Trophoblast cell (in vitro differentiated cells and primary cell): ENCODE results near the gene RUVBL2.
A peak's percentile ranks its signal among the peaks of the same experiment; 100 is the strongest.

ENCODE experiments used
- DNase-seq, 2 donors: peaks; one replicate each; pipeline ENCODE4 v3.0.0-alpha.2; 2016
- H2AFZ ChIP-seq: 2 replicates; pipeline ENCODE4 v1.6.1; 2013; ENCODE audit warnings: low read length, moderate library complexity, mild to moderate bottlenecking; ENCODE audit not compliant: insufficient read depth, poor library complexity
- H2AK5ac ChIP-seq: 2 replicates; pipeline ENCODE4 v1.6.1; 2013; ENCODE audit warnings: mild to moderate bottlenecking, low read length
- H2BK120ac ChIP-seq: 2 replicates; pipeline ENCODE4 v1.6.1; 2013; ENCODE audit warnings: low read length, mild to moderate bottlenecking, moderate library complexity; ENCODE audit not compliant: insufficient read depth, poor library complexity
- H2BK12ac ChIP-seq: 2 replicates; pipeline ENCODE4 v1.6.1; 2013; ENCODE audit warnings: mild to moderate bottlenecking, low read length, moderate library complexity
- H2BK5ac ChIP-seq: 2 replicates; pipeline ENCODE4 v1.6.1; 2013; ENCODE audit warnings: low read length, low read depth, moderate library complexity, mild to moderate bottlenecking; ENCODE audit not compliant: poor library complexity
- H3K14ac ChIP-seq: 2 replicates; pipeline ENCODE4 v1.6.1; 2013; ENCODE audit warnings: mild to moderate bottlenecking, low read length
- H3K18ac ChIP-seq: 2 replicates; pipeline ENCODE4 v1.6.1; 2013; ENCODE audit warnings: mild to moderate bottlenecking, low read length
- H3K23ac ChIP-seq: 2 replicates; pipeline ENCODE4 v1.6.1; 2013; ENCODE audit warnings: low read length
- H3K27ac ChIP-seq: 2 replicates; pipeline ENCODE4 v1.5.1; 2013; ENCODE audit warnings: low read depth, mild to moderate bottlenecking, inconsistent platforms, low read length, moderate library complexity
- H3K27me3 ChIP-seq: 2 replicates; pipeline ENCODE4 v1.6.1; 2013; ENCODE audit warnings: inconsistent platforms, mild to moderate bottlenecking, low read length, moderate library complexity; ENCODE audit not compliant: insufficient read depth
- H3K36me3 ChIP-seq, 2 experiments: 1 replicate in 1 of 2; 2 replicates in 1 of 2; pipeline ENCODE4 v1.6.1; 2013; ENCODE audit warnings: low read length in 2 of 2, mild to moderate bottlenecking in 2 of 2, moderate library complexity in 1 of 2; ENCODE audit not compliant: insufficient read depth in 2 of 2, control insufficient read depth in 1 of 2
- H3K4ac ChIP-seq: 2 replicates; pipeline ENCODE4 v1.6.1; 2013; ENCODE audit warnings: low read depth, mild to moderate bottlenecking, low read length, moderate library complexity
- H3K4me1 ChIP-seq, 2 experiments: 1 replicate in 1 of 2; 2 replicates in 1 of 2; pipeline ENCODE4 v1.6.1; 2013; ENCODE audit warnings: low read length in 2 of 2, mild to moderate bottlenecking in 2 of 2, moderate library complexity in 1 of 2; ENCODE audit not compliant: insufficient read depth in 2 of 2, control insufficient read depth in 1 of 2
- H3K4me2 ChIP-seq: 2 replicates; pipeline ENCODE4 v1.6.1; 2013; ENCODE audit warnings: inconsistent platforms, mild to moderate bottlenecking, low read length, moderate library complexity
- H3K4me3 ChIP-seq: 2 replicates; pipeline ENCODE4 v1.5.1; 2013; ENCODE audit warnings: mild to moderate bottlenecking, low read depth, low read length, inconsistent platforms
- H3K79me1 ChIP-seq: one replicate; pipeline ENCODE4 v1.6.1; 2013; ENCODE audit warnings: low read length
- H3K79me2 ChIP-seq: 2 replicates; pipeline ENCODE4 v1.6.1; 2013; ENCODE audit warnings: low read length, mild to moderate bottlenecking; ENCODE audit not compliant: control insufficient read depth, insufficient read depth, poor library complexity
- H3K9ac ChIP-seq: 2 replicates; pipeline ENCODE4 v1.6.1; 2013; ENCODE audit warnings: mild to moderate bottlenecking, low read length
- H3K9me3 ChIP-seq: 2 replicates; pipeline ENCODE4 v1.6.1; 2013; ENCODE audit warnings: low read depth, mild to moderate bottlenecking, control low read depth, inconsistent platforms, low read length; ENCODE audit not compliant: insufficient read depth
- H4K12ac ChIP-seq: 2 replicates; pipeline ENCODE4 v1.6.1; 2013; ENCODE audit warnings: low read depth, mild to moderate bottlenecking, low read length, moderate library complexity
- H4K8ac ChIP-seq: 2 replicates; pipeline ENCODE4 v1.6.1; 2013; ENCODE audit warnings: low read depth, mild to moderate bottlenecking, low read length, moderate library complexity
- H4K91ac ChIP-seq: one replicate; pipeline ENCODE4 v1.6.1; 2013; ENCODE audit warnings: low read depth, mild to moderate bottlenecking, low read length, moderate library complexity
- WGBS: extraction: QIAGEN DNeasy Blood & Tissue Kit; methylation state at CpG from one replicate; pipeline ENCODE4 v1.1.7; 2013; ENCODE audit warnings: missing lambda C conversion rate; ENCODE audit not compliant: insufficient read length, insufficient coverage; ENCODE audit errors: extremely low coverage; 5-methylcytosine and 5-hydroxymethylcytosine counted together

Gene RUVBL2

GRCh38 chr19:48962849-48963165 is 30.9 kb upstream of the RUVBL2 start:
- no peak overlapping the region for H2AFZ ChIP-seq
- H3K9me3 ChIP-seq: no peaks in the 10 kb centered on the region

DNA sequence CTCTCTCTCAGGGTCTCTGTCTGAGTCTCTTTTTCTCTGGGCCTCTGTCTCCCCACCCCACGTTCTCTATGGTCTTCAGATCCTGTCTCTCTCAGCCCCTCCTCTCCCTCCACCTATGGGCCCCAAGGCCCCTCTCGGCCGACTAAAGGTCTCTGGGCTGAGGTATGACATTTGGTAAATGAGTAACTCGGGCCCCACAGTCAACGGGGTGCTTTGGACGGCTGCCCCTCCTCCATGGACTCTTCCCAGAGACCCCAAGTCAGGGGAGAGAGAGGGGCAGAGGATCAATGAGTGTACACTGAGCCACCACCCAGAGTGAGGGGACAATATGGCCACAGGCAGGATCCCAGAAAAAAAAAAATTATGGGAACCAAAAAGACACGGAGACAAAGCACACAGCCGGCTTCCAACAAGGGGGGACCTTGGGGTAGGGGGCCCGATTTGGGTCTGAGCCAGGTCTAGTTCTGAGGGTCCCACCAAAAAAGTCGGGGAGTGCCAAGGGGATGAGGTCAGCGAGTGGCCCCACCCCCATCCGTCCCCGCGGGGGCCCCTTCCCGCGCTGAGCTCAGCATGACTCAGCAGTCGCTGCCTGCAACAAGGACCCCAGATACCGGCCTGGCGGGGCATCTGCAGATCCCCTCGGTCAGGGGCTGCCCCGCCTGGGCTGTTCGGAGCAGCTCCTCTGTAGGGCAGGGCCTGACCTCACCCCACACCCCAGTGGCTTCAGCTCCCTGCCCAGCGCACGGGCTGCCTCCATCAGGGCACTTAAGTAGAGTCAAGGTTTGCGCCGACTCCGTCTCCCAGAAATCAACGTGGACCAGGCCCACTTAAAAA is 30.1 kb upstream of the RUVBL2 start:
- peaks cover 25 to 29% of the 10 kb centered on the region in 2 experiments for H3K4me1 ChIP-seq
- DNase-seq: no peak
- H3K23ac ChIP-seq: no peak overlapping the region
- peaks cover 16% of the 10 kb centered on the region for H3K79me2 ChIP-seq
- peak overlapping the region; percentile 96 for H3K18ac ChIP-seq
- H4K8ac ChIP-seq: peak overlapping the region; percentile 88
- peak overlapping the region; percentile 99 for H4K91ac ChIP-seq
- peak overlapping the region; percentile 71 for H2AFZ ChIP-seq
- H2BK12ac ChIP-seq: peak overlapping the region; percentile 91
- H2BK120ac ChIP-seq: peak overlapping the region; percentile 97
- peak overlapping the region; percentile 78 for H2BK5ac ChIP-seq
- peaks cover 31% of the 10 kb centered on the region for H3K79me1 ChIP-seq
- peak overlapping the region; percentile 93 for H2AK5ac ChIP-seq
- no peaks in the 10 kb centered on the region for H3K27me3 ChIP-seq
- no peak overlapping the region for H3K4me3 ChIP-seq
- H3K9ac ChIP-seq: peak overlapping the region; percentile 20
- peaks cover 16 to 24% of the 10 kb centered on the region in 2 experiments for H3K36me3 ChIP-seq
- H3K4ac ChIP-seq: peak overlapping the region; percentile 91
- H3K27ac ChIP-seq: peak overlapping the region; percentile 97
- peak overlapping the region; percentile 96 for H3K14ac ChIP-seq
- no CpG with 5 or more reads among the region's 28 CpGs for WGBS
- peak overlapping the region; percentile 48 for H3K4me2 ChIP-seq
- no peaks in the 10 kb centered on the region for H3K9me3 ChIP-seq
- peak overlapping the region; percentile 84 for H4K12ac ChIP-seq

More at GRCh38 chr19:48962849-48963165, 30.9 kb upstream of the RUVBL2 start:
- H3K4me2 ChIP-seq: no peak overlapping the region
- H3K23ac ChIP-seq: no peak overlapping the region
- H3K4ac ChIP-seq: peak overlapping the region; percentile 30
- H3K14ac ChIP-seq: peak overlapping the region; percentile 29
- peaks cover 25 to 29% of the 10 kb centered on the region in 2 experiments for H3K4me1 ChIP-seq
- no peak for DNase-seq
- H4K12ac ChIP-seq: peak overlapping the region; percentile 43
- H4K8ac ChIP-seq: peak overlapping the region; percentile 7
- H3K9ac ChIP-seq: no peak overlapping the region
- peak overlapping the region; percentile 97 for H3K27ac ChIP-seq
- H3K36me3 ChIP-seq: peaks cover 15 to 26% of the 10 kb centered on the region in 2 experiments
- peak overlapping the region; percentile 74 for H2BK5ac ChIP-seq
- H3K18ac ChIP-seq: peak overlapping the region; percentile 61
- peak overlapping the region; percentile 12 for H2AK5ac ChIP-seq
- peaks cover 16% of the 10 kb centered on the region for H3K79me2 ChIP-seq
- H3K79me1 ChIP-seq: peaks cover 31% of the 10 kb centered on the region
- no CpG with 5 or more reads among the region's 7 CpGs for WGBS
- H3K4me3 ChIP-seq: no peak overlapping the region
- H4K91ac ChIP-seq: peak overlapping the region; percentile 99
- peak overlapping the region; percentile 2 for H2BK120ac ChIP-seq
- H3K27me3 ChIP-seq: no peaks in the 10 kb centered on the region
- H2BK12ac ChIP-seq: peak overlapping the region; percentile 42

GRCh38 chr19:48964205-48965039 is 29.3 kb upstream of the RUVBL2 start:
- Histone ChIP-seq H4K8ac (peak overlapping the region; percentile 88), H2AFZ (peak overlapping the region; percentile 71), H2AK5ac (peak overlapping the region; percentile 93), H3K9ac (peak overlapping the region; percentile 20), H2BK5ac (peak overlapping the region; percentile 78), H3K4me3 (no peak overlapping the region), H3K4ac (peak overlapping the region; percentile 91), H3K9me3 (no peaks in the 10 kb centered on the region), H3K36me3 (peaks cover 24 to 31% of the 10 kb centered on the region in 2 experiments), H3K27ac (peak overlapping the region; percentile 97), H3K4me1 (peaks cover 25 to 29% of the 10 kb centered on the region in 2 experiments), H3K79me2 (peaks cover 16% of the 10 kb centered on the region), H3K18ac (peak overlapping the region; percentile 95), H3K23ac (no peak overlapping the region), H4K91ac (peak overlapping the region; percentile 99), H3K27me3 (no peaks in the 10 kb centered on the region), H3K4me2 (peak overlapping the region; percentile 48), H3K14ac (peak overlapping the region; percentile 96), H2BK120ac (peak overlapping the region; percentile 97), H4K12ac (peak overlapping the region; percentile 84), H2BK12ac (peak overlapping the region; percentile 67), H3K79me1 (peaks cover 31% of the 10 kb centered on the region)
- WGBS: no CpG with 5 or more reads among the region's 19 CpGs
- peak in 1 of 2 donors; percentile 39 for DNase-seq

DNA sequence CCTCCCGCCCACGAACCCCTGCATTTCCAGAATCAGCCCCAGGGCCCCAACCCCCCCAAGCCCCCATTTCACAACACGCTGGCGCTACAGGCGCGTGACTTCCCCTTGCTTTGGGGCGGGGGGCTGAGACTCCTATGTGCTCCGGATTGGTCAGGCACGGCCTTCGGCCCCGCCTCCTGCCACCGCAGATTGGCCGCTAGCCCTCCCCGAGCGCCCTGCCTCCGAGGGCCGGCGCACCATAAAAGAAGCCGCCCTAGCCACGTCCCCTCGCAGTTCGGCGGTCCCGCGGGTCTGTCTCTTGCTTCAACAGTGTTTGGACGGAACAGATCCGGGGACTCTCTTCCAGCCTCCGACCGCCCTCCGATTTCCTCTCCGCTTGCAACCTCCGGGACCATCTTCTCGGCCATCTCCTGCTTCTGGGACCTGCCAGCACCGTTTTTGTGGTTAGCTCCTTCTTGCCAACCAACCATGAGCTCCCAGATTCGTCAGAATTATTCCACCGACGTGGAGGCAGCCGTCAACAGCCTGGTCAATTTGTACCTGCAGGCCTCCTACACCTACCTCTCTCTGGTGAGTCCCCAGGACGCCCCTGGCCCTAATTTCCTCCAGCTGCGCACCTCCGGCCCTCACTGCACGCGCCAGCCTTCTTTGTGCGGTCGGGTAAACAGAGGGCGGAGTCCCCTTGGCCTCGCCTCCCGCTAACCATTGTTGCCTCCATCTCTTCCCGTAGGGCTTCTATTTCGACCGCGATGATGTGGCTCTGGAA is 28.5 kb upstream of the RUVBL2 start, which contains the start of gene FTL:
Gene FTL (plus strand): TSS at position 270 of the 766 bp plus-strand sequence. CDS start 199 bp downstream, at position 469.
- Histone ChIP-seq H3K9me3 (no peaks in the 10 kb centered on the region), H3K14ac (peak within 1 kb of the TSS; percentile 96), H2BK12ac (peak within 1 kb of the TSS; percentile 67), H3K79me2 (peaks cover 16% of the 10 kb centered on the region), H3K27me3 (no peaks in the 10 kb centered on the region), H3K4ac (peak within 1 kb of the TSS; percentile 91), H2AK5ac (peak within 1 kb of the TSS; percentile 53), H3K36me3 (peaks cover 31 to 39% of the 10 kb centered on the region in 2 experiments), H4K8ac (peak within 1 kb of the TSS; percentile 88), H3K23ac (no peak within 1 kb of the TSS), H2AFZ (peak within 1 kb of the TSS; percentile 71), H3K4me2 (peak within 1 kb of the TSS; percentile 82), H3K9ac (peak within 1 kb of the TSS; percentile 66), H2BK120ac (peak within 1 kb of the TSS; percentile 97), H3K27ac (peak within 1 kb of the TSS; percentile 97), H4K12ac (peak within 1 kb of the TSS; percentile 22), H3K4me3 (peak within 1 kb of the TSS; percentile 89), H3K79me1 (peaks cover 31% of the 10 kb centered on the region), H2BK5ac (peak within 1 kb of the TSS; percentile 78), H4K91ac (peak within 1 kb of the TSS; percentile 99), H3K18ac (peak within 1 kb of the TSS; percentile 95), H3K4me1 (peaks cover 25 to 29% of the 10 kb centered on the region in 2 experiments)
- DNase-seq: peak; percentile 92 to 93
- WGBS: no CpG with 5 or more reads among the region's 52 CpGs
